Gastrocnemius medialis (tissue), 4 donors: ENCODE measurements around the gene CDH8.

Source experiments
- POLR2A ChIP-seq, 2 donors: fragments of 450-650 bp; IDR thresholded peaks; one replicate each; pipeline ENCODE4 v1.6.1; 2017; ENCODE audit warnings: antibody characterized with exemption in 2 of 2, mild to moderate bottlenecking in 2 of 2, moderate library complexity in 2 of 2
- TF ChIP-seq, protein P1 (sequence below), 5 experiments: fragments of 450-650 bp in 3 of 5; fragments of 200-600 bp in 2 of 5; sonication (generic) in 2 of 5; IDR thresholded peaks in 4 of 5; conservative IDR thresholded peaks in 1 of 5; 1 replicate in 4 of 5; 2 replicates in 1 of 5; pipeline ENCODE4 v1.5.1; 2016 to 2019; ENCODE audit warnings: antibody characterized with exemption in 5 of 5, mild to moderate bottlenecking in 3 of 5, moderate library complexity in 3 of 5

DNA sequence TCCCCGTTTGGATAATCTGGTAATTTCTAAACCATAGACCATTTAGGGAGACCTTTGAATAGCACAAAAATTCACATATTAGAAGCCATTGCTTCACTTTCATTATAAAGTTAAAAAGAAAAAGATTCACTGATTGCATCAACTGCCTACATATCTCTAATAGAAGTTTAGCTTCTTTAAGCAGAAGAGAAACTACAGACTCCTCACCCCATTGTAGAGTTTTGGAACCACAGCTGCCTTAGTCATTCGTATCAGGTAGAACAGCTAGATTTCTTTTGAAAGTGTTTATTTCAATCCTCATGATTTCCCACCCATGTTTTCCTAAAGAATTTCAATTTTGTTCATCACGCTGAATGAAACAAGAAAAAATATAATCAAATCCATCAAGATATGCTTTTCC lies 144.8 kb downstream of the CDH8 start:
- TF ChIP-seq, protein P1, sequence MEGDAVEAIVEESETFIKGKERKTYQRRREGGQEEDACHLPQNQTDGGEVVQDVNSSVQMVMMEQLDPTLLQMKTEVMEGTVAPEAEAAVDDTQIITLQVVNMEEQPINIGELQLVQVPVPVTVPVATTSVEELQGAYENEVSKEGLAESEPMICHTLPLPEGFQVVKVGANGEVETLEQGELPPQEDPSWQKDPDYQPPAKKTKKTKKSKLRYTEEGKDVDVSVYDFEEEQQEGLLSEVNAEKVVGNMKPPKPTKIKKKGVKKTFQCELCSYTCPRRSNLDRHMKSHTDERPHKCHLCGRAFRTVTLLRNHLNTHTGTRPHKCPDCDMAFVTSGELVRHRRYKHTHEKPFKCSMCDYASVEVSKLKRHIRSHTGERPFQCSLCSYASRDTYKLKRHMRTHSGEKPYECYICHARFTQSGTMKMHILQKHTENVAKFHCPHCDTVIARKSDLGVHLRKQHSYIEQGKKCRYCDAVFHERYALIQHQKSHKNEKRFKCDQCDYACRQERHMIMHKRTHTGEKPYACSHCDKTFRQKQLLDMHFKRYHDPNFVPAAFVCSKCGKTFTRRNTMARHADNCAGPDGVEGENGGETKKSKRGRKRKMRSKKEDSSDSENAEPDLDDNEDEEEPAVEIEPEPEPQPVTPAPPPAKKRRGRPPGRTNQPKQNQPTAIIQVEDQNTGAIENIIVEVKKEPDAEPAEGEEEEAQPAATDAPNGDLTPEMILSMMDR (IDR thresholded peaks at IDR 0.05 in 4 of 5, conservative IDR thresholded peaks at IDR 0.05 in 1 of 5): no peak
- no peak for TF ChIP-seq POLR2A (IDR thresholded peaks at IDR 0.05)
